Measurements from ENCODE around the gene COL18A1.
A peak's percentile ranks its signal among the peaks of the same experiment; 100 is the strongest.

COL18A1 gene

DNA sequence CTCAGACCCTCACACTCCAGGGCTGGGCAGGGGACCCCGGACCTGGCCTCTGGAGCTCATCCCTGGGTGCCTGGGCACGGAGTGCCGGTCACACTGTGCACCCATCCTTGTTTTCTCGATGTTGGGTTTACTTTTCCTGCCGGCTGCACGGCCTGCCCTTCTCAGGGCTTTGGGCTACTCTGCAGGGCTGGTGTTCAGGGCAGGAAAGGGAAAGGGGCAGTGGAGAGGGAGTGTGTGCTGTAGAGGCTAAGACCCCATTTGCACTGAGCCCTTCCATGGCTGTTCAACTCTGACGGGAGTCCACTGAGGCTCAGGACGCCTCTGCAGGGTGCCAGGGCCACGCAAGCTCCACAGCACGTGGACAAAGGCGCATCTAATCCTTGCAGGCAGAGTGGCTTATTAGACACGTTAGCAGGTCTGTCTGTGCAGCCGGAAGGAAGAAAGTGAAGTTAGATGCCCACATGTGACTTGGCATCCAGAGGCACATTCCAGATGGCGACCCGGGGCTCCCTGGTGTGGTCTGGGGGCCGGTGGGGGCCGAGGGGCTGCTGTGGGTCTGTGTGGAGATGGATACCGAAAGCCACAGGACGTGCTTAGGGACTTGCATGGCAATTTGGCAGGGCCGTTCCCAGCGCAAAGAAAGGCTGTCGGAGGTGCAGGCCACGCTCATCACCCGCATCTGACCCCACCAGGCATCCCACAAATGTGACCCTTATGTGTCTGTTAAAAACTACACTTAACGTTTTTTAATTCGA is 33.6 kb downstream of the COL18A1 start:
- POLR2A ChIA-PET: no interaction called here
- DNase-seq (ENCODE audit: extremely low spot score): no peak
- CTCF ChIA-PET: interaction anchor here (1.0 kb wide), 1 partner anchor 298 kb away, joined by 3 read pairs; no protein-coding TSS in a partner anchor
- TF ChIP-seq, protein P1, sequence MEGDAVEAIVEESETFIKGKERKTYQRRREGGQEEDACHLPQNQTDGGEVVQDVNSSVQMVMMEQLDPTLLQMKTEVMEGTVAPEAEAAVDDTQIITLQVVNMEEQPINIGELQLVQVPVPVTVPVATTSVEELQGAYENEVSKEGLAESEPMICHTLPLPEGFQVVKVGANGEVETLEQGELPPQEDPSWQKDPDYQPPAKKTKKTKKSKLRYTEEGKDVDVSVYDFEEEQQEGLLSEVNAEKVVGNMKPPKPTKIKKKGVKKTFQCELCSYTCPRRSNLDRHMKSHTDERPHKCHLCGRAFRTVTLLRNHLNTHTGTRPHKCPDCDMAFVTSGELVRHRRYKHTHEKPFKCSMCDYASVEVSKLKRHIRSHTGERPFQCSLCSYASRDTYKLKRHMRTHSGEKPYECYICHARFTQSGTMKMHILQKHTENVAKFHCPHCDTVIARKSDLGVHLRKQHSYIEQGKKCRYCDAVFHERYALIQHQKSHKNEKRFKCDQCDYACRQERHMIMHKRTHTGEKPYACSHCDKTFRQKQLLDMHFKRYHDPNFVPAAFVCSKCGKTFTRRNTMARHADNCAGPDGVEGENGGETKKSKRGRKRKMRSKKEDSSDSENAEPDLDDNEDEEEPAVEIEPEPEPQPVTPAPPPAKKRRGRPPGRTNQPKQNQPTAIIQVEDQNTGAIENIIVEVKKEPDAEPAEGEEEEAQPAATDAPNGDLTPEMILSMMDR (IDR thresholded peaks at IDR 0.05; ENCODE audit: control extremely low read depth, extremely low read depth, low read depth, missing control alignments): no peak

DNA sequence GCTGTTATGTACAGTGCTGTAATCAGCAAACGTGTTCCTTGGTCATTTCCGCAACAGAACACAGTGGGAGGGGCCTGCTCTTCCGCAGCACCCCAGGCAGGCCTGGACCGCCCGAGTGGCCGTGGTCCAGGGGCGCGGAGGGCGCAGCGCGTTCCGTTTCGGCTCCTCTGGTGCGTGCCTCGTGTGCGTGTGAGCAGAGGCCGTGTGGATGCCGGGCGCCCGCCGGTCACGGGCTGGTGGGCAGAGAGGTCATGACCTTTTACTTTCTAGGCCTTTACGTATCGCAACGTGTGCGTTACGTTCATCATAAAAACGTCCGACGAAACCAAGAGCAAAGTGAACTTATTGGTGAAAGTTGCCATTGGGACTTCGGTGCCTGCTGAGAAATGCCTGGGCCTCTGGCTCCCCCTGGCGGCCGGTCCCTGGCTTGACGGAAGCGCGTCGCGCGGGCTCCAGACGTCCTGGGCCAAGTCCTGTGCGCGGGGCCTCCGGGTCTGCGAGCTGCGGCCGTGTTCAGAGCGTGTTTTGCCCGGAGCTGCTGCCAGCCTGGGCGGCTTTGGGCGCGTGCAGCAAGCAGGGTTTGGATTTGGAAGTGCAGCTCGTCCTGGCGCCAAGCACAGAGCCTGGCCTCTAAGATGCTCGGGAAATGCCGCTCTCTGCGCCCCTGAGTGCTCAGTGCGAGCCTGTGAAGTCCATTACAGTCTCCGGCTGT is 34.4 kb downstream of the COL18A1 start:
- POLR2A ChIA-PET: no interaction called here
- TF ChIP-seq, protein P1 (IDR thresholded peaks at IDR 0.05; ENCODE audit: control extremely low read depth, extremely low read depth, low read depth, missing control alignments): peak; percentile 84
- CTCF ChIA-PET: interaction anchor here (0.7 to 3.2 kb wide), 6 partner anchors 146 to 489 kb away, joined by 3 to 28 read pairs (median 6); no protein-coding TSS in a partner anchor
- DNase-seq (ENCODE audit: extremely low spot score): peak; percentile 91

GRCh38 chr21:45439901-45440461 is 35.0 kb downstream of the COL18A1 start:
- ChIA-PET POLR2A (no interaction called here), CTCF (interaction anchor here (0.7 to 3.2 kb wide), 8 partner anchors 19 to 490 kb away, joined by 3 to 28 read pairs (median 4); no protein-coding TSS in a partner anchor)
- no peak for DNase-seq (ENCODE audit: extremely low spot score)
- TF ChIP-seq, protein P1 (IDR thresholded peaks at IDR 0.05; ENCODE audit: control extremely low read depth, extremely low read depth, low read depth, missing control alignments): no peak

- CTCF ChIA-PET: interaction anchor here (0.7 to 3.2 kb wide), 8 partner anchors 18 to 491 kb away, joined by 3 to 28 read pairs (median 4); no protein-coding TSS in a partner anchor
- POLR2A ChIA-PET: no interaction called here
- no peak for DNase-seq (ENCODE audit: extremely low spot score)
- TF ChIP-seq, protein P1 (IDR thresholded peaks at IDR 0.05; ENCODE audit: control extremely low read depth, extremely low read depth, low read depth, missing control alignments): no peak
Observed at GRCh38 chr21:45440736-45441350, 35.9 kb downstream of the COL18A1 start.

DNA sequence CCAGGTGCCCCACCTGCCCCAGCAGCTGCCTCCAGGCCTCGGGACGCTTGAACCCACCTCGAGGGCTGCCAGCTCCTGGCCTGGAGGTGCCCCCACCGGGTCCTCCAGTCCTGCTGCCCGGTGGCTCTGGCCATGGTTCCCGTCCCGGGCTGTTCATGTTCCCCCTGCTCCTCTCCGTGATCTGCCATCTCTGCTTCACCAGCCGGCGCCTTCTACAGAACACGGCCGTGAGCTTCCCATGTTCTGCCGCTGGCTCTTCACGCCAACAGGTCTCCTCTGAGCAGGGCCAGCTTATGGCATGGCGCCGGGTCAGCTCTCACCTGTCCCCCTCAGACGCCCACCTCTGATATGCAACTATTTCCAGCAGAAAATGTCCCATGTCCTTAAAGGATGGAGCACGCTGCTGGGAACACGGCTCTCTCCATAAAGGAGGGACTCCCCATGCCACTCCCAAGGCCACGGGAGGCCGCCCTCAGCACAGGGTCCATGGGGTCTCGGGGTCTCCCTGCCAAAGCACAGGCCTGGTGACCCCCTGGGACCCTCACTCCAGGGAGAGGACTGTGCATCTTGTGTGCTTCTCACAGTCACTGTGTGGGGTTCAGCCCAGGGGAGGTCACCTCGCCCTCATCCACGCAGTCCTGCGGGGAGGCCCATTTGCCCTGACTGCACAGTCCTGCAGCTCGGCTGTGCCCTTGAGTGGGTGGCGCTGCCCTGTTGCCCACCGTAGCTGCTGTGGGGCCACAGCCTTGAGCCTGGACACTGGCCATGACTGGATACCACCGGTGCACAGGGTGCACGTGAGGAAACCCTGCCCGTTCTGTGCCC is 36.7 kb downstream of the COL18A1 start:
- CTCF ChIA-PET: interaction anchor here (1.0 to 3.2 kb wide), 3 partner anchors 301 to 392 kb away, joined by 4 to 28 read pairs (median 24); no protein-coding TSS in a partner anchor
- POLR2A ChIA-PET: no interaction called here
- TF ChIP-seq, protein P1 (IDR thresholded peaks at IDR 0.05; ENCODE audit: control extremely low read depth, extremely low read depth, low read depth, missing control alignments): no peak
- DNase-seq (ENCODE audit: extremely low spot score): no peak

All from GM10248 (cell line).